WTC11 (cell line): ENCODE results near the gene PTPRT.

Experiments used
- ATF1 ChIP-seq: sonication (generic); formaldehyde crosslinking; IDR thresholded peaks from 2 replicates; pipeline ENCODE4 v1.8.1; 2023; ENCODE audit warnings: mild to moderate bottlenecking, moderate library complexity, missing genetic modification reagents
- CBFB ChIP-seq: sonication (generic); formaldehyde crosslinking; IDR thresholded peaks from 2 replicates; pipeline ENCODE4 v1.8.1; 2022; ENCODE audit warnings: mild to moderate bottlenecking, low read depth, missing genetic modification reagents
- ETV6 ChIP-seq: sonication (generic); formaldehyde crosslinking; IDR thresholded peaks from 2 replicates; pipeline ENCODE4 v1.8.1; 2022; ENCODE audit warnings: mild to moderate bottlenecking, missing genetic modification reagents
- NR1H2 ChIP-seq: sonication (generic); formaldehyde crosslinking; IDR thresholded peaks from 2 replicates; pipeline ENCODE4 v1.9.0; 2021; ENCODE audit warnings: mild to moderate bottlenecking, moderate library complexity, missing genetic modification reagents
- TCF7 ChIP-seq: sonication (generic); formaldehyde crosslinking; IDR thresholded peaks from 2 replicates; pipeline ENCODE4 v1.8.0; 2022; ENCODE audit warnings: mild to moderate bottlenecking, low read depth, missing genetic modification reagents, moderate library complexity
- ZNF138 ChIP-seq: sonication (generic); formaldehyde crosslinking; conservative IDR thresholded peaks from 2 replicates; pipeline ENCODE4 v1.8.1; 2022; ENCODE audit warnings: mild to moderate bottlenecking, moderate library complexity, missing genetic modification reagents
- ZNF232 ChIP-seq: sonication (generic); formaldehyde crosslinking; IDR thresholded peaks from 2 replicates; pipeline ENCODE4 v1.8.0; 2022; ENCODE audit warnings: mild to moderate bottlenecking, missing genetic modification reagents
- ZNF671 ChIP-seq: fragments of 250-450 bp; sonication (Bioruptor Pico); IDR thresholded peaks from 2 replicates; pipeline ENCODE4 v1.8.0; 2021; ENCODE audit warnings: mild to moderate bottlenecking
- TF ChIP-seq, protein P1 (sequence below): fragments of 200-600 bp; IDR thresholded peaks from 2 replicates; pipeline ENCODE4 v1.8.0; 2022; ENCODE audit warnings: antibody characterized with exemption
- TF ChIP-seq, protein P2 (sequence below): sonication (generic); formaldehyde crosslinking; IDR thresholded peaks from 2 replicates; pipeline ENCODE4 v1.8.0; 2022; ENCODE audit warnings: mild to moderate bottlenecking, missing genetic modification reagents

DNA sequence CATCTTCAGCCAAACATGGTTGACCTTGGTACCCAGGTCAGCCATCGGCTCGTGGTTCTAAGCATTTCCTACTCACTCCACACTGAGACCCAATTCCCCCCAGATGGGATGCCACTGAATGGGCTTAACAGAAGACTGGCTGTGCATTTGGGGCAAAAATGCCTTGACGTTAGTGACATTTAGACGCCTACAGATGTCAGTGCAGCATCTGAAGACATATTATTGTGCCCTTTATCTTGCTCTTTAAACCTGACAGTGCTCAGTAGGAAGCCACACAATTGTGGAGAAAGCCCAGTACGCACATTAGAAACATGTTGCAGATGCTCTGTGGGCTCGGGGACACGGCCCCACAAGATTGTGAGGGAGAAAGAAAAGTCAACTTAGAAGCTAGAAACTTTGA is 414.7 kb downstream of the PTPRT start:
- TF ChIP-seq, protein P1, sequence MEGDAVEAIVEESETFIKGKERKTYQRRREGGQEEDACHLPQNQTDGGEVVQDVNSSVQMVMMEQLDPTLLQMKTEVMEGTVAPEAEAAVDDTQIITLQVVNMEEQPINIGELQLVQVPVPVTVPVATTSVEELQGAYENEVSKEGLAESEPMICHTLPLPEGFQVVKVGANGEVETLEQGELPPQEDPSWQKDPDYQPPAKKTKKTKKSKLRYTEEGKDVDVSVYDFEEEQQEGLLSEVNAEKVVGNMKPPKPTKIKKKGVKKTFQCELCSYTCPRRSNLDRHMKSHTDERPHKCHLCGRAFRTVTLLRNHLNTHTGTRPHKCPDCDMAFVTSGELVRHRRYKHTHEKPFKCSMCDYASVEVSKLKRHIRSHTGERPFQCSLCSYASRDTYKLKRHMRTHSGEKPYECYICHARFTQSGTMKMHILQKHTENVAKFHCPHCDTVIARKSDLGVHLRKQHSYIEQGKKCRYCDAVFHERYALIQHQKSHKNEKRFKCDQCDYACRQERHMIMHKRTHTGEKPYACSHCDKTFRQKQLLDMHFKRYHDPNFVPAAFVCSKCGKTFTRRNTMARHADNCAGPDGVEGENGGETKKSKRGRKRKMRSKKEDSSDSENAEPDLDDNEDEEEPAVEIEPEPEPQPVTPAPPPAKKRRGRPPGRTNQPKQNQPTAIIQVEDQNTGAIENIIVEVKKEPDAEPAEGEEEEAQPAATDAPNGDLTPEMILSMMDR, result no peak
- TF ChIP-seq CBFB (CRISPR knock-in tag) (no peak), ZNF138 (no peak), ETV6 (CRISPR knock-in tag) (no peak), ATF1 (CRISPR knock-in tag) (no peak), TCF7 (no peak), ZNF671 (CRISPR knock-in tag) (no peak), NR1H2 (CRISPR knock-in tag) (no peak), ZNF232 (CRISPR knock-in tag) (no peak)
- TF ChIP-seq, protein P2, sequence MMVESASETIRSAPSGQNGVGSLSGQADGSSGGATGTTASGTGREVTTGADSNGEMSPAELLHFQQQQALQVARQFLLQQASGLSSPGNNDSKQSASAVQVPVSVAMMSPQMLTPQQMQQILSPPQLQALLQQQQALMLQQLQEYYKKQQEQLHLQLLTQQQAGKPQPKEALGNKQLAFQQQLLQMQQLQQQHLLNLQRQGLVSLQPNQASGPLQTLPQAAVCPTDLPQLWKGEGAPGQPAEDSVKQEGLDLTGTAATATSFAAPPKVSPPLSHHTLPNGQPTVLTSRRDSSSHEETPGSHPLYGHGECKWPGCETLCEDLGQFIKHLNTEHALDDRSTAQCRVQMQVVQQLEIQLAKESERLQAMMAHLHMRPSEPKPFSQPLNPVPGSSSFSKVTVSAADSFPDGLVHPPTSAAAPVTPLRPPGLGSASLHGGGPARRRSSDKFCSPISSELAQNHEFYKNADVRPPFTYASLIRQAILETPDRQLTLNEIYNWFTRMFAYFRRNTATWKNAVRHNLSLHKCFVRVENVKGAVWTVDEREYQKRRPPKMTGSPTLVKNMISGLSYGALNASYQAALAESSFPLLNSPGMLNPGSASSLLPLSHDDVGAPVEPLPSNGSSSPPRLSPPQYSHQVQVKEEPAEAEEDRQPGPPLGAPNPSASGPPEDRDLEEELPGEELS (CRISPR knock-in tag), result no peak
